WI38 (cell line): Measurements from ENCODE around the gene ZFC3H1.

Experiments
- H3K4me3 ChIP-seq: 2 replicates; pipeline ENCODE4 v1.5.1; 2011; ENCODE audit warnings: low read depth, mild to moderate bottlenecking, control low read depth, low read length
- TF ChIP-seq, protein P1 (sequence below): IDR thresholded peaks from 2 replicates; pipeline ENCODE4 v1.5.1; 2012; ENCODE audit warnings: low read depth, mild to moderate bottlenecking, control low read depth, low read length

The ZFC3H1 gene

DNA sequence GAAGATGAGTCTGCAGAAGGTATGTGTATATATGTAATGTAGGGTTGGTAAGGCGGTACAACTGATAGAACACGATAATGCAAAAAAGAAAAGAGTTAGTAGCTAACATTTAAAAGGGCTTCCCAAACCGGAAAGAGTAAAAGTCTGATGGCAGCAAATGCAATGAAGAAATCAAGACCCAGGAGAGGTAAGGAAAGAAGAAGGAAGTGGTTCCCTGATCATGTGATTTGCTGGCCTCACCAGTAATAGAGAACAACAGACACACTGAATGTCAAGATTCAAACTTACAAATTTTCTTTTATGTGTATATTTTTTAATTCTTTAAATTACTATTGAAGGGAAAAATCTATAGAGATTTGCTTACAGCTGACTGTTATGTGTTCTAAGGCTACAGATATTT is 18.4 kb downstream of the ZFC3H1 start:
- no peak overlapping the region for H3K4me3 ChIP-seq
- TF ChIP-seq, protein P1, sequence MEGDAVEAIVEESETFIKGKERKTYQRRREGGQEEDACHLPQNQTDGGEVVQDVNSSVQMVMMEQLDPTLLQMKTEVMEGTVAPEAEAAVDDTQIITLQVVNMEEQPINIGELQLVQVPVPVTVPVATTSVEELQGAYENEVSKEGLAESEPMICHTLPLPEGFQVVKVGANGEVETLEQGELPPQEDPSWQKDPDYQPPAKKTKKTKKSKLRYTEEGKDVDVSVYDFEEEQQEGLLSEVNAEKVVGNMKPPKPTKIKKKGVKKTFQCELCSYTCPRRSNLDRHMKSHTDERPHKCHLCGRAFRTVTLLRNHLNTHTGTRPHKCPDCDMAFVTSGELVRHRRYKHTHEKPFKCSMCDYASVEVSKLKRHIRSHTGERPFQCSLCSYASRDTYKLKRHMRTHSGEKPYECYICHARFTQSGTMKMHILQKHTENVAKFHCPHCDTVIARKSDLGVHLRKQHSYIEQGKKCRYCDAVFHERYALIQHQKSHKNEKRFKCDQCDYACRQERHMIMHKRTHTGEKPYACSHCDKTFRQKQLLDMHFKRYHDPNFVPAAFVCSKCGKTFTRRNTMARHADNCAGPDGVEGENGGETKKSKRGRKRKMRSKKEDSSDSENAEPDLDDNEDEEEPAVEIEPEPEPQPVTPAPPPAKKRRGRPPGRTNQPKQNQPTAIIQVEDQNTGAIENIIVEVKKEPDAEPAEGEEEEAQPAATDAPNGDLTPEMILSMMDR, result no peak

DNA sequence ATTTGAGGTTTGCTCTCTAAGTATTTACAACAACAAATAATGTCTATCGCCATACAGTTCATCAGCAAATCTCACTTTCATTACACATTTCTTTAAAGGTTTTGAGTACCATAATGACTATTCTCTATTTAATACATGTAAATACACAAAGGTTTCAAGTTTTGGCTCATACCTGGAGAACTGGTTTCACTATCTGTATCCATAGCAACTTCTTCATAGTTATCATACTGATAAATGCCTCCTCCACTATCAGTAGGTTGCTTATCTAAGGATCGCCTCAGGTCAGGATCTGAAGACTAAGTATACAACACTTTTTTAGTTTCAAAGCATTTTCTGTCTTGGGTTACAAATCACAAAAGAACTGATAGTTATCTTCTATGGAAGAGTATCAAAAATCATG is 21.4 kb downstream of the ZFC3H1 start:
- H3K4me3 ChIP-seq, result no peak overlapping the region
- TF ChIP-seq, protein P1, result no peak

DNA sequence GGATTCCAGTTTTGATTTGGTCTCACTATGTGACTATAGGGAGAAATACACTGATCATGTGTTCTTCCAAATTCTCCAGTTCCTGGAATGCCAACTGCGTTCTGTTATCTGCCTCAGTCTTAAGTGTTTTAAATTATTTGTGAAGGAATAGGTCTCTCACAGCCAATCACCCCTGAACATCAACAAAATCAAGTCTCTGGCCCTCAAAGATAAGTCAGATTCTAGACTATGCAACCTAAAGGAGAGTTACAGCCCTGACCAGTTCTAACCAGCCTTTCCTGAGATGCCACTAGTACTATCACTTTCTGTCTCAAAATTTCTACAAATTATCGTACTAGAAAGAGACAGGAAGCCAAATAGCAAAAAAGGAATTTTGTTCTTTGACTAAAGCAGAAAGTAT is 22.3 kb downstream of the ZFC3H1 start:
- TF ChIP-seq, protein P1, result no peak
- no peak overlapping the region for H3K4me3 ChIP-seq

DNA sequence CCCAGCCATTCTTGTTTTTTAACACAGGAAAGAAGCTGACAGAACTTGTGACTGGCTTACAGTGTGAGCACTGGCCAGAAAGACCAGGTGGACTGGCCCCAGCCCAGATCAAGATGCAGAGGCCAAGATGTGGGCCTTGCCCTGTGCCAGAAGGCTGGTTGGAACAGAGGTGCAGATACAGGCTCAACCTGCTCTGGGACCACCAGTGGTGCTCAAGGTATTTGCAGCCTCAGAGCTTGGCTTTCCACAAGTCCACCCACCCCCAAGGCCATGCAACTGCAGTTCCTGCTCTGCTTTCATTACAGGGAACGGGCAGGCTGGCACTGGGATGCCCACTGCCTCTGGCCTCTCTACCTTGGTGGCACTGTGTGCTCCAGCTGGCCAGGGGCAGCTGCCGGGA is 23.3 kb downstream of the ZFC3H1 start:
- no peak overlapping the region for H3K4me3 ChIP-seq
- TF ChIP-seq, protein P1, result no peak

DNA sequence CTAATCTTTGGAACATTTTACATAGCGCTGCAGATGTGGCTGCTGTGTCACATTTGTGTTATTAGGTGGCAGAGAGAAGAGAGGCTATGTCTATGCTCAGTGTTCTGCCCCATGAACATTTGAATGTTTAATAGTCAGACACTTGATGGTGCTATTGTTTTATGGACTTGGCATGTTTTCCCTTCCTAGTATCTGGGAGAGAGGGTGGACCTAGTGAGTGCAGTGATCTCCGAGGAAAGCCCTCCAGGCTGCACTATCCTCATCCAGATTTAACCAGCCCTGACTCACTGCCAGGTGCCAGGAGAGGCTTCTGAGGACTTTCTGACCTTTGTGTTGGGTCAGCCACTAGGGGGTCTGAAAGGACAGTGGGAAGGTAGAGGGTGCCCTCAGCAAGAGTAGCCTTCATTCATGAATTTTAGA is 24.3 kb downstream of the ZFC3H1 start:
- TF ChIP-seq, protein P1, result 0 out of 2 replicates have a peak, but pooled peaks have one; percentile 8
- no peak overlapping the region for H3K4me3 ChIP-seq

DNA sequence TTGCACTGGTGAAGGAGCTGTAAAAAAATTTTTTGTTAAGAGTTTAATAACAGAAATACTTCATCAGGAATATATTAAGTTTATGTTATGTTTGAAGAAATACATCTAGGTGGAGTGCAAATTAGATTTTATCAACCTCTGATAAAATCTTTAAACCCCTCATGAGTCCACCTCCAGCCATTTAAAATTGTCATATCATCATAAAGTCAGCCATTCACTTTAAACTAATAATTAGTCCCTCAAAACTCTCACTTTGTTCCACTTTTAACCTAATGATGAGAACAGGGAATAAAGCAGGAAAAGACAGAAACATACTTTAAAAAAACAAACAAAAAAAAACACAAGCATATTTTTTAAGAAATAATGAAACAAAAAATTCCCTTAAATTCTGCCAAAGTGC is 25.1 kb downstream of the ZFC3H1 start:
- H3K4me3 ChIP-seq, result no peak overlapping the region

DNA sequence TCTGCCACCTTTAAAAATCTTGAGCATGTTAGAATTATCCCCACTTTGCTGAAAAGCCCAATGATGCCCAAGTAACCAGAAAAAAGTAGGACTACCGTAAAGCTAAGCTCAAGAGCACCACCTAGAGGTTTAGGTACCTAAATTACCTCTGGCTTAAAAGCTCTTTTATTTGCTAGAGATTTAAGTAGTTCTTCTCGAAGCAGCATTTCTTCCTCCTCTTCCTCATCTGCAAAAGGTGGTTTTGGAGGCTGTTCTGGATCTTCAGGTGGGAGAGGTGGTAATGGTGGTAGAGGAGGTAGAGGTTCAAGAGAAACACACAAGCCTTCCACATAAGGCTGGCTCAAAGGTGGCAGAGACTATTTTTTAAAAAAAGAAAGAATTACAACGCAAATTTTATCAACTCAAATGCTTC is 26.9 kb downstream of the ZFC3H1 start:
- TF ChIP-seq, protein P1, result peak; percentile 53

More for the DNA sequence above, 25.1 kb downstream of the ZFC3H1 start:
- TF ChIP-seq, protein P1, result no peak

More for the DNA sequence above, 26.9 kb downstream of the ZFC3H1 start:
- no peak overlapping the region for H3K4me3 ChIP-seq
